ENCODE results near the gene TAP1.

GRCh38 chr6:32888576-32888975 is 35.1 kb upstream of the TAP1 start:
- no peak for TF ChIP-seq CTCF (IDR thresholded peaks at IDR 0.05)
- no peak for TF ChIP-seq POLR2A (IDR thresholded peaks at IDR 0.05)
